Neural crest cell (in vitro differentiated cells): ENCODE results near the gene SIN3A. TPM values are rescaled to one million over a fixed set of nuclear protein-coding genes. Genes with fewer than 3 reads are reported as not detected.
"Not testable (repeated sequence)": the region's sequence is repeated elsewhere in the genome, so short reads cannot be mapped to it uniquely, and the experiment has no call there.

ENCODE experiments used
- DNase-seq: peaks from one replicate; pipeline ENCODE4 v3.0.0; 2021; ENCODE audit warnings: low read depth, mixed read lengths, low spot score
- H3K27ac Mint-ChIP-seq: one replicate; pipeline ENCODE4 v1.8.0; 2021; ENCODE audit warnings: mild to moderate bottlenecking, mixed read lengths; ENCODE audit not compliant: unreplicated experiment
- H3K27me3 Mint-ChIP-seq: 2 replicates; pipeline ENCODE4 v1.8.0; 2021; ENCODE audit warnings: low read depth, mild to moderate bottlenecking, mixed read lengths
- H3K36me3 Mint-ChIP-seq: 2 replicates; pipeline ENCODE4 v1.8.0; 2021; ENCODE audit warnings: low read depth, mild to moderate bottlenecking, mixed read lengths
- H3K4me1 Mint-ChIP-seq: 2 replicates; pipeline ENCODE4 v1.8.0; 2021; ENCODE audit warnings: mixed read lengths
- H3K4me3 Mint-ChIP-seq: one replicate; pipeline ENCODE4 v1.8.0; 2021; ENCODE audit warnings: mild to moderate bottlenecking, mixed read lengths
- H3K9me3 Mint-ChIP-seq: 2 replicates; pipeline ENCODE4 v1.8.0; 2021; ENCODE audit warnings: mixed read lengths
- total RNA-seq: library from RNA; stranded (reverse); gene quantifications from 2 replicates; pipeline ENCODE4 v1.2.1, GENCODE V29; 2021
- TF ChIP-seq, protein P1 (sequence below): fragments of 200-600 bp; sonication (generic); conservative IDR thresholded peaks from 2 replicates; pipeline ENCODE4 v1.5.0; 2021; ENCODE audit warnings: antibody characterized with exemption, mild to moderate bottlenecking

The SIN3A gene
- total RNA-seq, 1 donor from 2014 or later = 97.4 TPM

DNA sequence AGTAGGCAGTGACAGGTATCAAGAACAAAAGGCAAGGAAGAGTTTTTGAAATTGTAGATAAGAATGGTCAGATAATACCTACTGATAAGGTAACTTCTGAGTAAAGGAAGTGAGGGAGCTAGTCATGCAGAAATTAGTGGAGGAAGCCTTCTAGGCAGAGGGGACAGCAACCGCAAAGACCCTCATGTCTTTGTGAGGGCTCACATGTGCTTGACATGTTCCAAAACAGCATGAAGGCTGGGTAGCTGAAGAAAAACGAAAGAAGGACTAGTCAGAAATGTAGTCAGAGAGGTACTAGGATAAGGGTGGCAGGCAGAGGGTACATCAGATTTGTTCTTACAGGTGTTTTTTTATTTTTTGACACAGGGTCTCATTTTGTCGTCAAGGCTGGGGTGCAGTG lies 5.3 kb downstream of the SIN3A start:
- no peaks in the 10 kb centered on the region for H3K36me3 Mint-ChIP-seq
- TF ChIP-seq, protein P1, sequence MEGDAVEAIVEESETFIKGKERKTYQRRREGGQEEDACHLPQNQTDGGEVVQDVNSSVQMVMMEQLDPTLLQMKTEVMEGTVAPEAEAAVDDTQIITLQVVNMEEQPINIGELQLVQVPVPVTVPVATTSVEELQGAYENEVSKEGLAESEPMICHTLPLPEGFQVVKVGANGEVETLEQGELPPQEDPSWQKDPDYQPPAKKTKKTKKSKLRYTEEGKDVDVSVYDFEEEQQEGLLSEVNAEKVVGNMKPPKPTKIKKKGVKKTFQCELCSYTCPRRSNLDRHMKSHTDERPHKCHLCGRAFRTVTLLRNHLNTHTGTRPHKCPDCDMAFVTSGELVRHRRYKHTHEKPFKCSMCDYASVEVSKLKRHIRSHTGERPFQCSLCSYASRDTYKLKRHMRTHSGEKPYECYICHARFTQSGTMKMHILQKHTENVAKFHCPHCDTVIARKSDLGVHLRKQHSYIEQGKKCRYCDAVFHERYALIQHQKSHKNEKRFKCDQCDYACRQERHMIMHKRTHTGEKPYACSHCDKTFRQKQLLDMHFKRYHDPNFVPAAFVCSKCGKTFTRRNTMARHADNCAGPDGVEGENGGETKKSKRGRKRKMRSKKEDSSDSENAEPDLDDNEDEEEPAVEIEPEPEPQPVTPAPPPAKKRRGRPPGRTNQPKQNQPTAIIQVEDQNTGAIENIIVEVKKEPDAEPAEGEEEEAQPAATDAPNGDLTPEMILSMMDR = no peak
- DNase-seq = no peak
- H3K9me3 Mint-ChIP-seq = no peaks in the 10 kb centered on the region
- peak overlapping the region; percentile 54 for H3K4me3 Mint-ChIP-seq
- H3K4me1 Mint-ChIP-seq = peaks cover 12% of the 10 kb centered on the region
- H3K27ac Mint-ChIP-seq = no peak overlapping the region
- no peaks in the 10 kb centered on the region for H3K27me3 Mint-ChIP-seq

- not testable (repeated sequence) for DNase-seq, H3K4me1 Mint-ChIP-seq, H3K36me3 Mint-ChIP-seq, H3K27ac Mint-ChIP-seq, H3K4me3 Mint-ChIP-seq, H3K27me3 Mint-ChIP-seq, H3K9me3 Mint-ChIP-seq
Measured at GRCh38 chr15:75445324-75445723, 6.2 kb downstream of the SIN3A start.

GRCh38 chr15:75443972-75444453 lies 7.5 kb downstream of the SIN3A start:
- H3K9me3 Mint-ChIP-seq, H3K27me3 Mint-ChIP-seq, H3K4me3 Mint-ChIP-seq, DNase-seq, H3K36me3 Mint-ChIP-seq, H3K27ac Mint-ChIP-seq, H3K4me1 Mint-ChIP-seq: not testable (repeated sequence)

GRCh38 chr15:75437721-75438120 lies 13.8 kb downstream of the SIN3A start:
- TF ChIP-seq, protein P1 = no peak
- H3K9me3 Mint-ChIP-seq = peaks cover 3% of the 10 kb centered on the region
- H3K27me3 Mint-ChIP-seq = no peaks in the 10 kb centered on the region
- no peak overlapping the region for H3K27ac Mint-ChIP-seq
- no peak overlapping the region for H3K4me3 Mint-ChIP-seq
- H3K36me3 Mint-ChIP-seq = peaks cover 12% of the 10 kb centered on the region
- DNase-seq = no peak
- H3K4me1 Mint-ChIP-seq = no peaks in the 10 kb centered on the region

DNA sequence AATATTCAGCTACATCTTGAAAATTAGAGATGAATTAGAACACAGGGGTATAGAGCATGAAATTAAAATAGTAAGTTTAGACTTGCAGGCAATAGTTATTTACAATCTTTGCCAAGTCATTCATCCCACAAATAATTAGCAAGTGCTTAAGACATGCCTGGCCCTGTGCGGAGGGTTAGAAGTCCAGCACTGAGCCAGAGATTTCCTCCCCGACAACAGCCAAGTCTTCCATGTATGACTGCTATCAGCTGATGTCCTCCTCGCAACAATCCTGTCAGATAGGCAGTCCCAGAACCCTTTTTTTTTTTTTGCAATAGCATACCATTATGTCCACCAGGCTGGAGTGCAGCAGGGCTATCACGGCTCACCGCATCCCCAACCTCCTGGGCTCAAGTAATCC lies 14.6 kb downstream of the SIN3A start:
- no peak for DNase-seq
- TF ChIP-seq, protein P1 = no peak
- H3K36me3 Mint-ChIP-seq = peaks cover 12% of the 10 kb centered on the region
- H3K9me3 Mint-ChIP-seq = peaks cover 3% of the 10 kb centered on the region
- H3K4me3 Mint-ChIP-seq = no peak overlapping the region
- no peaks in the 10 kb centered on the region for H3K4me1 Mint-ChIP-seq
- no peaks in the 10 kb centered on the region for H3K27me3 Mint-ChIP-seq
- H3K27ac Mint-ChIP-seq = no peak overlapping the region

- DNase-seq = no peak
- no peaks in the 10 kb centered on the region for H3K9me3 Mint-ChIP-seq
- H3K4me1 Mint-ChIP-seq = no peaks in the 10 kb centered on the region
- H3K27ac Mint-ChIP-seq = no peak overlapping the region
- no peak overlapping the region for H3K4me3 Mint-ChIP-seq
- H3K36me3 Mint-ChIP-seq = peaks cover 9% of the 10 kb centered on the region
- TF ChIP-seq, protein P1 = no peak
- H3K27me3 Mint-ChIP-seq = no peaks in the 10 kb centered on the region
Measured at GRCh38 chr15:75431682-75432081, 19.8 kb downstream of the SIN3A start.

DNA sequence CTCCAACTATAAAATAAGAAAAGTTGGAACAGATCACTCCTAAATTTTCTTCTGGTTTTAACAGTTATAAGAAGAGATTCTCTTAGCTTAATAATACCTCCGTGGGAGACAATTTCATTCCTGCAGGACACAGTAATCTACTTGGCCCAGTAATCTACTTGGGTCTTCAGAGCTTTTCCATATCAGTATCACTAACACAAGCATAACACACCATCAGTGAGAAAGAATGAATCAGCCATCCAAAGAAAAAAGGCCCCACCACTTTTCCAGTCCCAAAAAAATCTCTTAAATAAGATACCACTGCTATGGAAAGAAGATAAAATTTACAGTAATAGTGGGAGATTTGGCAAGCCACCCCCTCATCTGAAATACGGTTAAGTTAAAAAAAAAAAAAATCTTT lies 20.2 kb downstream of the SIN3A start:
- H3K27ac Mint-ChIP-seq = no peak overlapping the region

More for the DNA sequence above, 20.2 kb downstream of the SIN3A start:
- H3K36me3 Mint-ChIP-seq = peaks cover 11% of the 10 kb centered on the region
- TF ChIP-seq, protein P1 = no peak
- no peaks in the 10 kb centered on the region for H3K27me3 Mint-ChIP-seq
- DNase-seq = no peak
- no peaks in the 10 kb centered on the region for H3K9me3 Mint-ChIP-seq
- H3K4me1 Mint-ChIP-seq = no peaks in the 10 kb centered on the region
- no peak overlapping the region for H3K4me3 Mint-ChIP-seq
